Measurements from ENCODE around the gene QPRT. TPM values are rescaled to one million over a fixed set of nuclear protein-coding genes. Genes with fewer than 3 reads are reported as not detected.
"Not testable (repeated sequence)": the region's sequence is repeated elsewhere in the genome, so short reads cannot be mapped to it uniquely, and the experiment has no call there.

The QPRT gene
- total RNA-seq, 2 donors from 2014 or later: 8.3 to 11.1 TPM

GRCh38 chr16:29686740-29687332 lies 7.9 kb downstream of the QPRT start:
- TF ChIP-seq POLR2A (IDR thresholded peaks at IDR 0.05): no peak
- TF ChIP-seq POLR2AphosphoS5 (IDR thresholded peaks at IDR 0.05): no peak
- TF ChIP-seq CTCF (IDR thresholded peaks at IDR 0.05): no peak
- no peak overlapping the region for H3K4me3 ChIP-seq
- intact Hi-C loops (cut with DNase I): no loop called here
- H3K27ac ChIP-seq: no peak overlapping the region
- 87% methylated on average over 9 of the region's 9 CpGs for WGBS
- H3K36me3 ChIP-seq: no peaks in the 10 kb centered on the region
- no peak for DNase-seq (ENCODE audit: low spot score)
- no peaks in the 10 kb centered on the region for H3K9me3 ChIP-seq
- H3K27me3 ChIP-seq (replicated peaks; ENCODE audit: insufficient read depth): no peaks in the 10 kb centered on the region
- H3K4me1 ChIP-seq (replicated peaks): no peaks in the 10 kb centered on the region

DNA sequence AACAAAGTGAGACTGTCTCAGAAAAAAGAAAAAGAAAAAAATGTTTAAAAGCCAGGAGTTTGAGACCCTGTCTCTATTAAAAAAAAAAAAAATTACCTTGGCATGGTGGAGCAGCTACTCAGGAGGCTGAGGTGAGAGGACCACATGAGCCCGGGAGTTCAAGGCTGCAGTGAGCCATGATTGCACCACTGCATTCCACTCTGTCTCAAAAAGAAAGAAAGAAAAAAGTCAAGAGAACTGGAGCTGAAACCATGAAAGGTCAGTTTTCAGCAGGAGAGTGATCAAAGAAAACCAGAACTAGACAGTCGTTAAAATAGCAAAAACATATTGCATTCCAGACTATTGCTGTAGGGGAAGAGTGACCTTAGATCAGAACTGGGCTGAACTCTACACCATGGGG lies 8.8 kb downstream of the QPRT start:
- Histone ChIP-seq H3K27ac (no peak overlapping the region), H3K9me3 (no peaks in the 10 kb centered on the region), H3K36me3 (no peaks in the 10 kb centered on the region), H3K4me1 (replicated peaks) (no peaks in the 10 kb centered on the region), H3K27me3 (replicated peaks; ENCODE audit: insufficient read depth) (no peaks in the 10 kb centered on the region), H3K4me3 (no peak overlapping the region)
- 60% methylated on average over 2 of the region's 2 CpGs for whole genome bisulfite sequencing
- intact Hi-C loops (cut with DNase I): no loop called here
- no peak for TF ChIP-seq POLR2A (IDR thresholded peaks at IDR 0.05)
- TF ChIP-seq POLR2AphosphoS5 (IDR thresholded peaks at IDR 0.05): no peak
- TF ChIP-seq CTCF (IDR thresholded peaks at IDR 0.05): no peak
- no peak for DNase-seq (ENCODE audit: low spot score)

DNA sequence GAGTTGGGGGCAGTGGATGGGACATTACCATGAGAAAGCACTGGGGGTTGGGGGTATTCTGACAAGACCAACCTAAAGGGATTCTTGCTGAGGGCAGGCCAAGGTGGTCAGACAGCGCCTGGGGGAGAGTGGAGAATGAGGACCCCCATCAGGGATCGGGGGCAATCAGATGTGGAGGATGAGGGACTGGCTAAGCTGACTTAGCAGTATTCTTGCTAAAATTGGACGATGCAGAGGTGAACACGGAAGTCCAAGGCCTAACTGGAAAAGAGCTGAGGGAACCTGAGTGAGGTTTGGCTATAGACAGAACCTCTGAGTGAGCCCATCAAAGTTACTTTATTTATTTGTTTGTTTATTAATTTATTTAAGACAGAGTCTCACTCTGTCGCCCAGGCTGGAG lies 9.2 kb downstream of the QPRT start:
- no peaks in the 10 kb centered on the region for H3K9me3 ChIP-seq
- no peak overlapping the region for H3K4me3 ChIP-seq
- no peak for DNase-seq (ENCODE audit: low spot score)
- no peaks in the 10 kb centered on the region for H3K36me3 ChIP-seq
- no peaks in the 10 kb centered on the region for H3K4me1 ChIP-seq (replicated peaks)
- TF ChIP-seq CTCF (IDR thresholded peaks at IDR 0.05): no peak
- no peak for TF ChIP-seq POLR2AphosphoS5 (IDR thresholded peaks at IDR 0.05)
- no peak for TF ChIP-seq POLR2A (IDR thresholded peaks at IDR 0.05)
- no peaks in the 10 kb centered on the region for H3K27me3 ChIP-seq (replicated peaks; ENCODE audit: insufficient read depth)
- 86% methylated on average over 5 of the region's 5 CpGs for WGBS
- intact Hi-C loops (cut with DNase I): no loop called here
- no peak overlapping the region for H3K27ac ChIP-seq

- H3K27me3 ChIP-seq (replicated peaks; ENCODE audit: insufficient read depth); H3K27ac ChIP-seq; H3K4me1 ChIP-seq (replicated peaks); H3K9me3 ChIP-seq; H3K36me3 ChIP-seq; DNase-seq (ENCODE audit: low spot score); H3K4me3 ChIP-seq: not testable (repeated sequence)
- intact Hi-C loops (cut with DNase I): loop anchor here (10.0 kb wide), 1 partner anchor 335 kb away; the partner anchor contains the start of gene C16orf92
- WGBS: 91% methylated on average over 23 of the region's 23 CpGs
These were observed 10.7 kb downstream of the QPRT start for GRCh38 chr16:29689490-29690351.

GRCh38 chr16:29692606-29693005 lies 13.6 kb downstream of the QPRT start:
- intact Hi-C loops (cut with DNase I): loop anchor here (10.0 kb wide), 1 partner anchor 332 kb away; the partner anchor contains the start of gene C16orf92
- H3K9me3 ChIP-seq; H3K4me1 ChIP-seq (replicated peaks); H3K27ac ChIP-seq; H3K36me3 ChIP-seq; H3K27me3 ChIP-seq (replicated peaks; ENCODE audit: insufficient read depth); DNase-seq (ENCODE audit: low spot score); H3K4me3 ChIP-seq: not testable (repeated sequence)
- 97% methylated on average over 26 of the region's 26 CpGs for WGBS
